ENCODE measurements around the gene GRAMD1A.
"Not testable (repeated sequence)": the region's sequence is repeated elsewhere in the genome, so short reads cannot be mapped to it uniquely, and the experiment has no call there.

DNA sequence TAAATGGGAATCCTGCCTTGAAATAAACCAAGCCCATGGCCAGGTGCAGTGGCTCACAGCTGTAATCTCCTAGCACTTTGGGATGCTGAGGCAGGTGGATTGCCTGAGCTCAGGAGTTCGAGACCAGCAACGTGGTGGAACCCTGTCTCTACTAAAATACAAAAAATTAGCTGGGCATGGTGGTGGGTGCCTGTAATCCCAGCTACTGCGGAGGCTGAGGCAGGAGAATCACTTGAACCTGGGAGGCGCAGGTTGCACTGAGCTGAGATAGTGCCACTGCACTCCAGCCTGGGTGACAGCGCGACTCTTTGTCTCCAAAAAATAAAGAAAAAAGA lies 5.9 kb downstream of the GRAMD1A start:
- TF ChIP-seq, protein P1, sequence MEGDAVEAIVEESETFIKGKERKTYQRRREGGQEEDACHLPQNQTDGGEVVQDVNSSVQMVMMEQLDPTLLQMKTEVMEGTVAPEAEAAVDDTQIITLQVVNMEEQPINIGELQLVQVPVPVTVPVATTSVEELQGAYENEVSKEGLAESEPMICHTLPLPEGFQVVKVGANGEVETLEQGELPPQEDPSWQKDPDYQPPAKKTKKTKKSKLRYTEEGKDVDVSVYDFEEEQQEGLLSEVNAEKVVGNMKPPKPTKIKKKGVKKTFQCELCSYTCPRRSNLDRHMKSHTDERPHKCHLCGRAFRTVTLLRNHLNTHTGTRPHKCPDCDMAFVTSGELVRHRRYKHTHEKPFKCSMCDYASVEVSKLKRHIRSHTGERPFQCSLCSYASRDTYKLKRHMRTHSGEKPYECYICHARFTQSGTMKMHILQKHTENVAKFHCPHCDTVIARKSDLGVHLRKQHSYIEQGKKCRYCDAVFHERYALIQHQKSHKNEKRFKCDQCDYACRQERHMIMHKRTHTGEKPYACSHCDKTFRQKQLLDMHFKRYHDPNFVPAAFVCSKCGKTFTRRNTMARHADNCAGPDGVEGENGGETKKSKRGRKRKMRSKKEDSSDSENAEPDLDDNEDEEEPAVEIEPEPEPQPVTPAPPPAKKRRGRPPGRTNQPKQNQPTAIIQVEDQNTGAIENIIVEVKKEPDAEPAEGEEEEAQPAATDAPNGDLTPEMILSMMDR (IDR thresholded peaks at IDR 0.05) = not testable (repeated sequence)
- not testable (repeated sequence) for TF ChIP-seq POLR2A (IDR thresholded peaks at IDR 0.05)

All from body of pancreas (tissue), 4 donors.